Neuronal stem cell (in vitro differentiated cells): ENCODE measurements around the gene SLA2.
"Not testable (repeated sequence)": the region's sequence is repeated elsewhere in the genome, so short reads cannot be mapped to it uniquely, and the experiment has no call there.

Experiments
- DNase-seq: peaks from one replicate; pipeline ENCODE4 v3.0.0-alpha.2; 2013; ENCODE audit warnings: low spot score
- H2AFZ ChIP-seq: one replicate; pipeline ENCODE4 v1.6.1; 2013; ENCODE audit warnings: mild to moderate bottlenecking, low read length, inconsistent platforms
- H2AK5ac ChIP-seq: 2 replicates; pipeline ENCODE4 v1.6.1; 2013; ENCODE audit warnings: low read depth, mild to moderate bottlenecking, inconsistent platforms, low read length, moderate library complexity, mixed read lengths
- H2BK120ac ChIP-seq: 2 replicates; pipeline ENCODE4 v1.6.1; 2013; ENCODE audit warnings: low read depth, mild to moderate bottlenecking, inconsistent platforms, low read length, moderate library complexity, mixed read lengths
- H2BK12ac ChIP-seq: one replicate; pipeline ENCODE4 v1.6.1; 2013; ENCODE audit warnings: low read length, inconsistent platforms
- H2BK15ac ChIP-seq: 2 replicates; pipeline ENCODE4 v1.6.1; 2013; ENCODE audit warnings: mild to moderate bottlenecking, low read length, inconsistent platforms, mixed read lengths
- H2BK5ac ChIP-seq: one replicate; pipeline ENCODE4 v1.6.1; 2013; ENCODE audit warnings: inconsistent platforms, mild to moderate bottlenecking, low read length, moderate library complexity
- H3K14ac ChIP-seq: one replicate; pipeline ENCODE4 v1.6.1; 2013; ENCODE audit warnings: low read length, inconsistent platforms
- H3K18ac ChIP-seq: 2 replicates; pipeline ENCODE4 v1.6.1; 2013; ENCODE audit warnings: low read length, inconsistent platforms
- H3K23ac ChIP-seq: 2 replicates; pipeline ENCODE4 v1.6.1; 2013; ENCODE audit warnings: low read depth, mild to moderate bottlenecking, mixed read lengths, low read length, inconsistent platforms; ENCODE audit not compliant: poor library complexity
- H3K27ac ChIP-seq: replicated peaks from 3 replicates; pipeline ENCODE4 v1.5.1; 2013; ENCODE audit warnings: low read length, inconsistent platforms
- H3K27me3 ChIP-seq, 3 experiments: 2 replicates each; pipeline ENCODE4 v1.6.1; 2013; ENCODE audit warnings: low read length in 3 of 3, mild to moderate bottlenecking in 2 of 3, inconsistent platforms in 1 of 3, low read depth in 1 of 3, mixed read lengths in 1 of 3, moderate library complexity in 1 of 3; ENCODE audit not compliant: control insufficient read depth in 3 of 3, insufficient read depth in 3 of 3
- H3K36me3 ChIP-seq, 2 donors: replicated peaks in 1 of 2; 2 replicates each; pipeline ENCODE4 v1.6.1; 2013; ENCODE audit warnings: low read length in 2 of 2; ENCODE audit not compliant: control insufficient read depth in 2 of 2, insufficient read depth in 2 of 2
- H3K4ac ChIP-seq: 2 replicates; pipeline ENCODE4 v1.6.1; 2013; ENCODE audit warnings: inconsistent platforms, mild to moderate bottlenecking, low read length, moderate library complexity
- H3K4me1 ChIP-seq, 2 donors: 1 replicate in 1 of 2; 2 replicates in 1 of 2; pipeline ENCODE4 v1.6.1; 2013; ENCODE audit warnings: low read length in 2 of 2, low read depth in 1 of 2; ENCODE audit not compliant: control insufficient read depth in 2 of 2, insufficient read depth in 1 of 2
- H3K4me2 ChIP-seq: one replicate; pipeline ENCODE4 v1.6.1; 2013; ENCODE audit warnings: mild to moderate bottlenecking, low read length, inconsistent platforms; ENCODE audit not compliant: insufficient read depth, poor library complexity, severe bottlenecking
- H3K4me3 ChIP-seq, 2 donors: 2 replicates each; pipeline ENCODE4 v1.5.1; 2013; ENCODE audit warnings: low read length in 2 of 2, mild to moderate bottlenecking in 2 of 2, inconsistent platforms in 1 of 2, moderate library complexity in 1 of 2
- H3K79me1 ChIP-seq: one replicate; pipeline ENCODE4 v1.6.1; 2013; ENCODE audit warnings: low read depth, mild to moderate bottlenecking, inconsistent platforms, low read length, moderate library complexity
- H3K9ac ChIP-seq: one replicate; pipeline ENCODE4 v1.6.1; 2013; ENCODE audit warnings: mild to moderate bottlenecking, low read depth, low read length, inconsistent platforms; ENCODE audit not compliant: poor library complexity
- H3K9me3 ChIP-seq, 2 donors: replicated peaks in 1 of 2; 2 replicates each; pipeline versions ENCODE3 to v1.6.1; 2013; ENCODE audit warnings: low read length in 2 of 2, mild to moderate bottlenecking in 2 of 2, inconsistent platforms in 1 of 2, low read depth in 1 of 2, mixed read lengths in 1 of 2, moderate library complexity in 1 of 2; ENCODE audit not compliant: control insufficient read depth in 2 of 2, insufficient read depth in 1 of 2
- H4K8ac ChIP-seq: one replicate; pipeline ENCODE4 v1.6.1; 2013; ENCODE audit warnings: low read depth, mild to moderate bottlenecking, inconsistent platforms, low read length, moderate library complexity
- H4K91ac ChIP-seq: one replicate; pipeline ENCODE4 v1.6.1; 2013; ENCODE audit warnings: low read length, low read depth, mild to moderate bottlenecking, inconsistent platforms; ENCODE audit not compliant: poor library complexity
- WGBS, 2 donors: extraction: QIAGEN DNeasy Blood & Tissue Kit; methylation state at CpG; one replicate each; pipeline ENCODE4 v1.1.7; 2013; ENCODE audit warnings: missing lambda C conversion rate in 2 of 2, mixed read lengths in 1 of 2; ENCODE audit not compliant: insufficient read length in 2 of 2, insufficient replicate concordance in 1 of 2; ENCODE audit errors: extremely low coverage in 2 of 2; 5-methylcytosine and 5-hydroxymethylcytosine counted together

SLA2 gene

DNA sequence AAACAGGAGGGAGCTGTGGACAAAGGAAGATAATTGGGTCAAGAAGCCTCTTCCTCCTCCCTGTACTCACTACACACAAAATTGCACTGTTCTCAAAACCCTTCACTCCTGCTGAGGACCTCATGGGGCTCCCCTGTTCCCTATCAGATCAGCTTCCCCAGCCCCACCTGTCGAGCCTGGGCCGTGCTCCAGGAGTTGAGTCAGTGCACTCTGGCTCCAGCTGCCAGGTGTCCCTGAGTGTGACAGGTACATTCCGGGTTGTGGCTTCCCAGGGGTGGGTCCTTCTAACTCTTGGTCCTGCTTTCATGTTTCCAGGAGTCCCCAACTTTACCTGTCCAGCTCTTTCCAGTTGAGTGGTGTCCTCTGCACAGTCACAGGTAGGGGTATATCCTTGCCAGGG lies 32.0 kb downstream of the SLA2 start:
- H3K36me3 ChIP-seq: peaks cover 40 to 61% of the 10 kb centered on the region in 2 donors
- H2BK120ac ChIP-seq: no peak overlapping the region
- no peak overlapping the region for H4K8ac ChIP-seq
- no peaks in the 10 kb centered on the region for H3K27me3 ChIP-seq
- no peak overlapping the region for H3K4me3 ChIP-seq
- H2BK5ac ChIP-seq: no peak overlapping the region
- no peaks in the 10 kb centered on the region for H3K4me1 ChIP-seq
- no peak overlapping the region for H3K4ac ChIP-seq
- H3K27ac ChIP-seq: no peak overlapping the region
- H3K23ac ChIP-seq: no peak overlapping the region
- no peak overlapping the region for H3K14ac ChIP-seq
- H2AFZ ChIP-seq: no peak overlapping the region
- H2BK12ac ChIP-seq: no peak overlapping the region
- H3K18ac ChIP-seq: no peak overlapping the region
- WGBS, 2 donors: no CpG with 5 or more reads among the region's 3 CpGs
- no peak overlapping the region for H4K91ac ChIP-seq
- H2AK5ac ChIP-seq: no peak overlapping the region
- H2BK15ac ChIP-seq: no peak overlapping the region
- H3K9me3 ChIP-seq: peaks cover 0 to 3% of the 10 kb centered on the region in 2 donors
- H3K79me1 ChIP-seq: peaks cover 2% of the 10 kb centered on the region
- no peak overlapping the region for H3K4me2 ChIP-seq
- no peak overlapping the region for H3K9ac ChIP-seq
- DNase-seq: no peak

DNA sequence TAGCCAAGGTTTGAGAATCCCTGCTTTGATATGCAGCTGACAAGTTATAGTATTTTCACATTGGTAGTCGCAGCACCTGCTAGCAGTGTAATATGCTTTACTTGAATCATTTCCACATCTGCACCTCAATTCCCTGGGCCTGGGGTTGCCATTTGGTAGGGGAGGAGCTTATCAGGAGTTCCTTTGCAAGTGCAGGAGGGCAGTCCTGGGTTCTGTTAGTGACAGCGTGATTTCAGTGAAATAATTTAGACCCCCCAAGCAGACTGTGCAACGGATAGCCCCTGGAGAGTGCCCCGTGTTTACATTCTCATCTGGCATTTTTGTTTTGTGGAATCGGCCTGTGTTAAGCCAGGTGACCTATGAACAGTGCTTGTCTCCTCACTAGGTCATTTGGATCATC lies 34.4 kb downstream of the SLA2 start:
- no peak overlapping the region for H3K23ac ChIP-seq
- peaks cover 46 to 78% of the 10 kb centered on the region in 2 donors for H3K36me3 ChIP-seq
- no peak overlapping the region for H3K27ac ChIP-seq

DNA sequence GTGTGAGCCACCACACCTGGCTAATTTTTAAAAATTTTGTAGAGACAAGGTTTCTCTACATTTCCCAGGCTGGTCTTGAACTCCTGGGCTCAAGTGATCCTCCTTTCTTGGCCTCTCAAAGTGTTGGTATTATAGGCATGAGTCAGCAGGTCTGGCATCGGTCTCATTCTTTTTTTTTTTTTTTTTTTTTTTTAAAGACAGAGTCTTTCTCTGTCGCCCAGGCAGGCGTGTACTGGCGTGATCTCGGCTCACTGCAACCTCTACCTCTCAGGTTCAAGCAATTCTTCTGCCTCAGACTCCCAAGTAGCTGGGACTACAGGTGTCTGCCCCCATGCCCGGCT lies 37.6 kb downstream of the SLA2 start:
- not testable (repeated sequence) for H2BK15ac ChIP-seq, H2BK5ac ChIP-seq, H3K4me3 ChIP-seq, H3K9ac ChIP-seq, H3K14ac ChIP-seq, H3K4me2 ChIP-seq, H2BK12ac ChIP-seq, H2BK120ac ChIP-seq, H3K27me3 ChIP-seq, DNase-seq, H2AFZ ChIP-seq, H3K9me3 ChIP-seq, H3K18ac ChIP-seq, H4K8ac ChIP-seq, H3K27ac ChIP-seq, H2AK5ac ChIP-seq, H3K23ac ChIP-seq, H3K4ac ChIP-seq, H4K91ac ChIP-seq, H3K79me1 ChIP-seq
- Histone ChIP-seq H3K36me3 (peaks cover 28 to 60% of the 10 kb centered on the region in 2 donors), H3K4me1 (peaks cover 10 to 11% of the 10 kb centered on the region in 2 donors)
- WGBS, 2 donors: no CpG with 5 or more reads among the region's 6 CpGs

More for the DNA sequence above, 34.4 kb downstream of the SLA2 start:
- no peak overlapping the region for H2BK5ac ChIP-seq
- H3K27me3 ChIP-seq: no peaks in the 10 kb centered on the region
- no peak overlapping the region for H2AK5ac ChIP-seq
- H2BK15ac ChIP-seq: no peak overlapping the region
- peaks cover 2 to 5% of the 10 kb centered on the region in 2 donors for H3K4me1 ChIP-seq
- no peak overlapping the region for H3K4me3 ChIP-seq
- H2AFZ ChIP-seq: no peak overlapping the region
- H4K8ac ChIP-seq: no peak overlapping the region
- no peak overlapping the region for H3K9ac ChIP-seq
- H3K9me3 ChIP-seq: peaks cover 0 to 3% of the 10 kb centered on the region in 2 donors
- DNase-seq: no peak
- H2BK120ac ChIP-seq: no peak overlapping the region
- no peak overlapping the region for H3K4me2 ChIP-seq
- H3K79me1 ChIP-seq: peaks cover 3% of the 10 kb centered on the region
- H3K18ac ChIP-seq: no peak overlapping the region
- no peak overlapping the region for H4K91ac ChIP-seq
- no peak overlapping the region for H3K14ac ChIP-seq
- H3K4ac ChIP-seq: no peak overlapping the region
- no peak overlapping the region for H2BK12ac ChIP-seq
- WGBS, 2 donors: no CpG with 5 or more reads among the region's 5 CpGs

DNA sequence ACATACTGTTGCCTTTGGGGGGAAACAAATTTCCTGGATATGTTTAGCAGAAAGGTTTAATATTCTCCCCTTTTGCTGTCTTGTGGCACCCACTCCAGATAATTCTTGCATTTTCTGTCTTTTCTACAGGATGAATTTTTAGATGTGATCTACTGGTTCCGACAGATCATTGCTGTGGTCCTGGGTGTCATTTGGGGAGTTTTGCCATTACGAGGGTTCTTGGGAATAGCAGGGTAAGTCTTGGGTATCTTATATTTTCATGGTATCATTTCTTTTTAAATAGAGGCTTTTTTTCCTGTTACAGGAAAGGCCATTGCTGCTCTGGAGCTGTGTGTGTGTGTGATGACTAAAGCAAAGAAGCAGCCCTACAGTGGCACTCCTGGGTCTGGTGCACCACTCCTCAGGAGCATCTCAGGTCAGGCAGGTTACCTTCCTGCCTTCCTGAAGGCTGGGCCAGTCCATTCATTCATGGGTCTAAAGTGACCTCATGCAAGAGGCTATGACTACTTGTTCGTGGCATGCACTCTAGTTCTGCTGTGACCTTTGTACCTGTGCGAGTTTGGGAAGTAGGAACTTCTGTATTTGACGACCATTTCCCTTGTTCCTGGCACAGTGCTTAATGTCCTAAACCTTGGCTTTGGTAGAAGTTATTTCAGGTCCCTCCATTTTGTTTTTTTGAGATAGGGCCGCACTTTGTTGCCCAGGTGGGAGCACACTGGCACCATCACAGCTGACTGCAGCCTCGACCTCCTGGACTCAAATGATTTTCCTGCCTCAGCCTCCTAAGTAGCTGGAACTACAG lies 38.2 kb downstream of the SLA2 start:
- Histone ChIP-seq H3K9me3 (peaks cover 0 to 3% of the 10 kb centered on the region in 2 donors), H3K18ac (no peak overlapping the region), H3K9ac (no peak overlapping the region), H3K14ac (no peak overlapping the region), H2BK120ac (no peak overlapping the region), H3K4me3 (peak overlapping the region in 1 of 2 donors; percentile 18), H2AK5ac (no peak overlapping the region), H3K36me3 (peaks cover 26 to 55% of the 10 kb centered on the region in 2 donors), H3K4me2 (no peak overlapping the region), H3K4me1 (peaks cover 10 to 11% of the 10 kb centered on the region in 2 donors), H2AFZ (no peak overlapping the region), H2BK12ac (no peak overlapping the region), H3K4ac (no peak overlapping the region), H3K27ac (no peak overlapping the region), H4K8ac (no peak overlapping the region), H4K91ac (no peak overlapping the region), H3K23ac (no peak overlapping the region), H2BK5ac (no peak overlapping the region), H3K79me1 (peaks cover 7% of the 10 kb centered on the region), H2BK15ac (no peak overlapping the region), H3K27me3 (no peaks in the 10 kb centered on the region)
- no CpG with 5 or more reads among the region's 7 CpGs for WGBS, 2 donors
- no peak for DNase-seq
